K562 (cell line): ENCODE data around the gene IKZF4. TPM values are rescaled to one million over a fixed set of nuclear protein-coding genes. Genes with fewer than 3 reads are reported as not detected.
A peak's percentile ranks its signal among the peaks of the same experiment; 100 is the strongest.

Source experiments
- CHD2 ChIP-seq: IDR thresholded peaks from 2 replicates; pipeline ENCODE4 v1.6.1; 2011; ENCODE audit warnings: low read depth, low read length
- FOXK2 ChIP-seq, 2 experiments: fragments of 450-650 bp; IDR thresholded peaks in 1 of 2; conservative IDR thresholded peaks in 1 of 2; 2 replicates each; pipeline ENCODE4 v1.6.1; 2016; ENCODE audit warnings: low read depth in 2 of 2, mild to moderate bottlenecking in 1 of 2
- JUND ChIP-seq, 2 experiments: IDR thresholded peaks; 2 replicates in 1 of 2; 3 replicates in 1 of 2; pipeline ENCODE4 v1.6.1; 2011; ENCODE audit warnings: borderline replicate concordance in 2 of 2, low read depth in 2 of 2, low read length in 2 of 2, improper control_type of control experiment in 1 of 2, missing biosample characterization in 1 of 2, missing genetic modification characterization in 1 of 2, missing genetic modification reagents in 1 of 2
- KDM4B ChIP-seq, 2 experiments: fragments of 450-650 bp in 1 of 2; sonication (generic) in 1 of 2; IDR thresholded peaks; 2 replicates each; pipeline ENCODE4 v1.6.1; 2016 to 2017; ENCODE audit warnings: borderline replicate concordance in 2 of 2, antibody characterized with exemption in 1 of 2, low read depth in 1 of 2, mild to moderate bottlenecking in 1 of 2
- KDM5B ChIP-seq: fragments of 200-600 bp; sonication (generic); IDR thresholded peaks from 2 replicates; pipeline ENCODE4 v1.6.1; 2012; ENCODE audit warnings: low read depth, mild to moderate bottlenecking, moderate library complexity, low read length, control low read depth, inconsistent platforms; ENCODE audit not compliant: insufficient replicate concordance
- MAZ ChIP-seq, 2 experiments: fragments of 450-650 bp in 1 of 2; sonication (generic) in 1 of 2; formaldehyde crosslinking; IDR thresholded peaks in 1 of 2; conservative IDR thresholded peaks in 1 of 2; 2 replicates each; pipeline versions ENCODE4 v1.4.0 to v1.5.0; 2020; ENCODE audit warnings: mild to moderate bottlenecking in 1 of 2, missing genetic modification reagents in 1 of 2
- MEF2D ChIP-seq: conservative IDR thresholded peaks from 2 replicates; pipeline ENCODE4 v1.6.1; 2016; ENCODE audit warnings: low read depth, missing genetic modification characterization, missing compliant biosample characterization
- NFATC3 ChIP-seq: fragments of 450-650 bp; IDR thresholded peaks from 2 replicates; pipeline ENCODE4 v1.6.1; 2017; ENCODE audit warnings: mild to moderate bottlenecking
- NONO ChIP-seq, 2 experiments: fragments of 200-400 bp in 1 of 2; fragments of 450-650 bp in 1 of 2; formaldehyde crosslinking in 1 of 2; IDR thresholded peaks; 2 replicates each; pipeline ENCODE4 v1.6.1; 2017; ENCODE audit warnings: low read depth in 2 of 2, mild to moderate bottlenecking in 2 of 2, moderate library complexity in 2 of 2, low read length in 1 of 2
- RAD21 ChIP-seq, 2 experiments: fragments of 250-450 bp in 1 of 2; fragments of 450-650 bp in 1 of 2; sonication (Bioruptor Pico) in 1 of 2; formaldehyde crosslinking in 1 of 2; IDR thresholded peaks in 1 of 2; conservative IDR thresholded peaks in 1 of 2; 2 replicates each; pipeline versions ENCODE4 v1.4.0 to v1.8.0; 2020 to 2022; ENCODE audit warnings: mild to moderate bottlenecking in 2 of 2, moderate library complexity in 1 of 2
- RCOR1 ChIP-seq, 2 experiments: IDR thresholded peaks; 2 replicates each; pipeline ENCODE4 v1.6.1; 2012; ENCODE audit warnings: low read depth in 2 of 2, low read length in 2 of 2, borderline replicate concordance in 1 of 2, improper control_type of control experiment in 1 of 2
- SMAD4 ChIP-seq: fragments of 250-450 bp; sonication (Bioruptor Pico); conservative IDR thresholded peaks from 2 replicates; pipeline ENCODE4 v1.8.0; 2021; ENCODE audit warnings: inconsistent platforms, mild to moderate bottlenecking, moderate library complexity
- SOX6 ChIP-seq: fragments of 450-650 bp; IDR thresholded peaks from 2 replicates; pipeline ENCODE4 v1.6.1; 2014; ENCODE audit warnings: mild to moderate bottlenecking
- TAF7 ChIP-seq: fragments of 450-650 bp; IDR thresholded peaks from 2 replicates; pipeline ENCODE4 v1.6.1; 2016; ENCODE audit warnings: missing genetic modification characterization, missing compliant biosample characterization
- TBL1XR1 ChIP-seq, 2 experiments: IDR thresholded peaks; 2 replicates each; pipeline ENCODE4 v1.6.1; 2012; ENCODE audit warnings: improper control_type of control experiment in 2 of 2, low read length in 2 of 2, mild to moderate bottlenecking in 1 of 2
- TBP ChIP-seq: optimal IDR thresholded peaks from 2 replicates; pipeline ENCODE3; 2011; ENCODE audit warnings: low read depth, low read length, improper control_type of control experiment
- TFAP4 ChIP-seq: sonication (generic); formaldehyde crosslinking; IDR thresholded peaks from 2 replicates; pipeline ENCODE4 v1.8.0; 2022; ENCODE audit warnings: missing genetic modification reagents, mild to moderate bottlenecking, moderate library complexity, borderline replicate concordance
- XRCC5 ChIP-seq: fragments of 200-400 bp; formaldehyde crosslinking; IDR thresholded peaks from 2 replicates; pipeline ENCODE4 v1.6.1; 2017; ENCODE audit warnings: low read depth, mild to moderate bottlenecking, low read length
- ZBTB26 ChIP-seq: fragments of 450-650 bp; formaldehyde crosslinking; IDR thresholded peaks from 2 replicates; pipeline ENCODE4 v1.4.0; 2022; ENCODE audit warnings: missing genetic modification characterization
- ZBTB7A ChIP-seq: IDR thresholded peaks from 2 replicates; pipeline ENCODE4 v1.6.1; 2011; ENCODE audit warnings: low read depth, mild to moderate bottlenecking, low read length, moderate library complexity, borderline replicate concordance; ENCODE audit not compliant: control insufficient read depth
- ZFPM2 ChIP-seq: fragments of 250-450 bp; sonication (Bioruptor Pico); IDR thresholded peaks from 2 replicates; pipeline ENCODE4 v1.5.1; 2022; ENCODE audit warnings: mild to moderate bottlenecking
- polyA plus RNA-seq, 8 experiments: library from polyadenylated mRNA; depleted of rRNA in 4 of 8; stranded (reverse) in 5 of 8; unstranded in 3 of 8; fragments of >200 nt; fragmentation: Nextera tagmentation in 2 of 8; fragmentation: Illumina TruSeq in 1 of 8; extraction: Ambion mirVana in 2 of 8; extraction: Trizol in 1 of 8; gene quantifications; 2 replicates each; pipeline versions ENCODE4 v1.2.1 to v1.2.3, GENCODE V29; 2011 to 2014; ENCODE audit warnings: inconsistent platforms in 1 of 8, missing spikeins in 1 of 8
- total RNA-seq, 7 experiments: library from RNA; depleted of rRNA in 6 of 7; stranded (reverse); fragments of >200 nt in 6 of 7; fragmentation: Illumina TruSeq in 2 of 7; extraction: Trizol in 2 of 7; gene quantifications; 2 replicates each; pipeline versions ENCODE4 v1.2.1 to v1.2.3, GENCODE V29; 2011 to 2021; ENCODE audit warnings: low replicate concordance in 1 of 7
- TF ChIP-seq, protein P1 (sequence below): fragments of 450-650 bp; IDR thresholded peaks from 2 replicates; pipeline ENCODE4 v1.6.1; 2016

Gene IKZF4
- total and polyA plus RNA-seq, 9 of the 15 experiments (the other 6 are each of a cell fraction or from before 2014, with no cell fraction given) = 1.9 to 16.3 (median 3.6) TPM

DNA sequence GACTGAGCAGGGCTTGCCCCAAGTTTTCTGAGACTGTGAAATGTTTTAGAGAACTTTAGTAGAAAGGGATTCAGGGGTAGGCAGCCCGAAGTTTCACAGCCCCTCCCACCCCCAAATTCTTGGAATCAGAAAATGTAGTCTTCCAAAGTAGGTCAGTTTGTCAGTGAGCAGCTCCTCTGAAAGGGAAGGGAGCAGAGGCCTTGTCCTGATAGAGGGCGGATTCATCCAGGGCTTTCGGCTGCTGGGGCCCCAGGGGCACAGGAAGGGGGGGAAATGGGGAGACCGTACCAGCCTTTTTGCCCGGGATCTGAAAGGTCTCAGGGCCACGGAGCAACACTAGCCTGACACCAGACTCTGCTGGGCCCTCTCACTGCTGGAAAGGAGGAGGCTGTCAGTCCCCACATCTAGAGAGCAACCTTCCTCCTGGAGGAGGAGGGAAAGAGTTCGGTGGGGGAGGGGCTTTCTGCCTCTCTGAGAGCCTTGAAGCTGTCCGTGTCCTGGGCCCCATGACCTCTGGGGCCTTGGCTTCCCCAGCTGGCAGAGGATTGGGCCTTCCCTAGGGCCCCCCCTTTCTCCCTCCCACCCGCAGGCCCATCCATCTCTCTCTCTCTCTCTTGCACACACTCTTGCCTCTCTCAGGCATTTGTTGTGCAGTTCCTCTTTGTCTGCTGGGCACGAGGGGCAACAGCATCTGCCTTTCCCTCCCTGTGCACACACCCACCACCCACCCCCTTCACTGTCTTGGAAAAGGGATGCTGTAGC is at the start of gene IKZF4 (continued):
- TF ChIP-seq TBL1XR1 (IDR thresholded peaks at IDR 0.05; ENCODE audit: low read length in 2 of 2) (peak in 1 of 2 experiments; percentile 32; a peak in 1 of 4 replicates), ZFPM2 (CRISPR knock-in tag) (no peak), RCOR1 (IDR thresholded peaks at IDR 0.05; ENCODE audit: borderline replicate concordance in 1 of 2, low read depth in 2 of 2, low read length in 2 of 2) (peak in 1 of 2 experiments; percentile 14; a peak in 1 of 4 replicates), MEF2D (tag) (peak; percentile 51; the same call in 1 of the 2 replicates), TFAP4 (peak; percentile 87), KDM4B (IDR thresholded peaks at IDR 0.05; ENCODE audit: borderline replicate concordance in 2 of 2, low read depth in 1 of 2) (peak in 1 of 2 experiments; percentile 89; a peak in 1 of 4 replicates), FOXK2 (conservative IDR thresholded peaks at IDR 0.05 in 1 of 2, IDR thresholded peaks at IDR 0.05 in 1 of 2; ENCODE audit: low read depth in 2 of 2) (no peak; a peak in 1 of 4 replicates), KDM5B (peak; percentile 24), CHD2 (peak; percentile 47), TAF7 (tag) (peak; percentile 77), TBP (peak; percentile 71), ZBTB7A (peak; percentile 72; the same call in 1 of the 2 replicates), NONO (IDR thresholded peaks at IDR 0.05; ENCODE audit: low read depth in 2 of 2, low read length in 1 of 2) (no peak), MAZ (CRISPR knock-in tag; conservative IDR thresholded peaks at IDR 0.05 in 1 of 2, IDR thresholded peaks at IDR 0.05 in 1 of 2) (peak; percentile 81 to 89; a peak in 3 of 4 replicates), XRCC5 (0 out of 2 replicates have a peak, but pooled peaks have one; percentile 84), JUND (IDR thresholded peaks at IDR 0.05; ENCODE audit: borderline replicate concordance, low read depth, low read length) (no peak; the same call in 1 of the 2 replicates), JUND (tag; IDR thresholded peaks at IDR 0.05; ENCODE audit: borderline replicate concordance, low read depth, low read length) (peak; percentile 43; the same call in 2 of the 3 replicates), SOX6 (peak; percentile 20; the same call in 1 of the 2 replicates), NFATC3 (no peak), SMAD4 (CRISPR knock-in tag) (0 out of 2 replicates have a peak, but pooled peaks have one; percentile 11), ZBTB26 (CRISPR knock-in tag) (no peak), RAD21 (CRISPR knock-in tag; conservative IDR thresholded peaks at IDR 0.05 in 1 of 2, IDR thresholded peaks at IDR 0.05 in 1 of 2) (0 out of 4 replicates have a peak, but pooled peaks of 1 of the 2 experiments have one; percentile 7)
- TF ChIP-seq, protein P1, sequence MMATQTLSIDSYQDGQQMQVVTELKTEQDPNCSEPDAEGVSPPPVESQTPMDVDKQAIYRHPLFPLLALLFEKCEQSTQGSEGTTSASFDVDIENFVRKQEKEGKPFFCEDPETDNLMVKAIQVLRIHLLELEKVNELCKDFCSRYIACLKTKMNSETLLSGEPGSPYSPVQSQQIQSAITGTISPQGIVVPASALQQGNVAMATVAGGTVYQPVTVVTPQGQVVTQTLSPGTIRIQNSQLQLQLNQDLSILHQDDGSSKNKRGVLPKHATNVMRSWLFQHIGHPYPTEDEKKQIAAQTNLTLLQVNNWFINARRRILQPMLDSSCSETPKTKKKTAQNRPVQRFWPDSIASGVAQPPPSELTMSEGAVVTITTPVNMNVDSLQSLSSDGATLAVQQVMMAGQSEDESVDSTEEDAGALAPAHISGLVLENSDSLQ = peak; percentile 79
